Putamen (tissue), 1 donor: ENCODE results near the gene RETSAT.
"Not testable (repeated sequence)": the region's sequence is repeated elsewhere in the genome, so short reads cannot be mapped to it uniquely, and the experiment has no call there.

ENCODE experiments used
- DNase-seq: peaks from one replicate; pipeline ENCODE4 v3.0.0-alpha.2; 2016; ENCODE audit warnings: low spot score

Gene RETSAT

GRCh38 chr2:85354286-85355072, at the start of gene RETSAT, which contains the start of gene ELMOD3:
Gene RETSAT, minus strand, starts transcription at chr2:85354528. Its CDS starts 21 bp downstream, at chr2:85354507.
Gene ELMOD3, plus strand, starts transcription at chr2:85354769. Its CDS starts 2,430 bp downstream, at chr2:85357199.
- peak; percentile 98 for DNase-seq

GRCh38 chr2:85401844-85402243, 47.5 kb upstream of the RETSAT start:
- no peak for DNase-seq

GRCh38 chr2:85401464-85401805, 47.1 kb upstream of the RETSAT start:
- DNase-seq, result no peak

- no peak for DNase-seq
Observed at GRCh38 chr2:85400541-85401463, 46.5 kb upstream of the RETSAT start.

- no peak for DNase-seq
Observed at GRCh38 chr2:85400023-85400422, 45.7 kb upstream of the RETSAT start.

GRCh38 chr2:85399183-85399455, 44.8 kb upstream of the RETSAT start:
- no peak for DNase-seq

- DNase-seq, result no peak
Observed at GRCh38 chr2:85398426-85399182, 44.3 kb upstream of the RETSAT start.

- no peak for DNase-seq
Observed at GRCh38 chr2:85397925-85398331, 43.6 kb upstream of the RETSAT start.

GRCh38 chr2:85396531-85397470, 42.5 kb upstream of the RETSAT start:
- DNase-seq, result no peak

GRCh38 chr2:85395912-85396475, 41.7 kb upstream of the RETSAT start:
- DNase-seq, result no peak

- no peak for DNase-seq
Observed at GRCh38 chr2:85394976-85395375, 40.6 kb upstream of the RETSAT start.

GRCh38 chr2:85394261-85394681, 39.9 kb upstream of the RETSAT start:
- peak; percentile 81 for DNase-seq

GRCh38 chr2:85393836-85394235, 39.5 kb upstream of the RETSAT start:
- DNase-seq, result no peak

- no peak for DNase-seq
Observed at GRCh38 chr2:85390941-85391669, 36.8 kb upstream of the RETSAT start.

GRCh38 chr2:85388878-85389538, 34.7 kb upstream of the RETSAT start:
- DNase-seq, result no peak

- DNase-seq, result no peak
Observed at GRCh38 chr2:85387754-85388153, 33.4 kb upstream of the RETSAT start.

GRCh38 chr2:85385746-85386145, 31.4 kb upstream of the RETSAT start:
- DNase-seq, result no peak

GRCh38 chr2:85383850-85384249, 29.5 kb upstream of the RETSAT start:
- no peak for DNase-seq

GRCh38 chr2:85383151-85383550, 28.8 kb upstream of the RETSAT start:
- DNase-seq, result not testable (repeated sequence)

- no peak for DNase-seq
Observed at GRCh38 chr2:85380048-85380447, 25.7 kb upstream of the RETSAT start.
